Measurements from ENCODE around the gene POLE3.
A peak's percentile ranks its signal among the peaks of the same experiment; 100 is the strongest.
"Not testable (repeated sequence)": the region's sequence is repeated elsewhere in the genome, so short reads cannot be mapped to it uniquely, and the experiment has no call there.

Gene POLE3

DNA sequence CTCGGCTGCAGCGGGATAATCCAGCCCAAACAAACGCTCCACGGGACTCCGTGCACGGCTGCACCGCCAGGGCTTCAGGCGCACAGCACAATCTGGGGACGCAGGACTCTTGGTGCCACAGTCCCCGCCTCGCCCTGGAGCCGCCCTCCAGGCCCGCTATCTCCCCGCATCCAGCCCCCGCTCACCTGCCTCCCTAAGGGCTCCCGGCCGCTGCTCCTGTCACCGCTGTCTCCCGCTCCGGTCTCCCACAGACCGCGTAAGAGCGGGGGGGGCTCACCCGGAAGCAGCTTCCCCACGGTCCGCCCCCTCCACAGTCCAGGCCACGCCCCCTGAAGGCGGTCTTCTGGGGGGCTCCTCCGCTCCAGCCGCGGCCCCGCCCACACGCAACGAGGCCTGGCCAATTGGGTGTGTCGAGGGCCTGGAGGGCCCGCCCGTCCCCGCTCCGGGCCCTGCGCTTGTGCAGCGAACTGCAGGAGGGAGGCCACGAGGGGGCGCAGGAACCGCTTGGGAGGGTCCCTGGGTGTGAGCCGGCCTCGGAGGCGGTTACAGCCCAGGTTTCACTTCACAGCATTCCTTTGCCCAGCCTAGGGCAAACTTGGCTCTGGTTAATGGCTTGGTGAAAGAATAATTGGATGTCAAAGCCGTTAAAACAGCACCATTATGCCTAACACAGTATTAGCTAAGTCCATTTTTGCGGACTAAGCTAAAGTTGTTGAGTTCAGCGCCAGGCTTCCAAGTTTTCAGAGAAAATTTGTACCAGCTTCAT is 9.3 kb downstream of the POLE3 start, which contains the start of gene ALAD:
TSS of gene ALAD (minus strand) at position 258 of the 766 bp plus-strand sequence. CDS start 7,725 bp downstream, outside the sequence.
- peak; percentile 99 for DNase-seq

DNA sequence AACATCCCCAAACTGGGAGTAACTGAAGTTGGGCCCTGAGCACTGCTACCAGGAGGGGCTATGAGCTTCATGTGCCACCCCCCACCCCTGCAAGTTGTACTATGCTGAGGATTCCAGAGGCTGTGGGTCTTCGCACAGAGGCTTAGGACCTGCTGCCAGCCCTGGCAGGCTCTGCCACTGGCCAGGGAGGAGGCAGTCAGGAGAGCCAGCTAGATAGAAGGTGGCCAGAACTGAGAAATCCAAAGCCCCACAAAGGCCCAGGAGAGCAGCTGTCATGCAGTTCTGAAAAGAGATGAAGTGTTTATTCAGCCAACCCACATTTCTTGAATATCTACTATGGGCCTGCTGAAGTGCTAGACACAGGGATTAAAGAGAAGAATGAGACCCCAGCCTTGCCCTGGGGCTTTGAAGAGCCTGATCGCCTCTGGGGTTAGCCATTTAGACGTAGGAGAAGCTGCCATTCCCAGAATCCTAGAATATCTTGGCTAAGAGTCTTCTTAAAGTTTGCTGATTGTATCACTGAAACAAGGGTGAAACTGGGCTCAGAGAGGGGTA is 10.8 kb downstream of the POLE3 start:
- DNase-seq: no peak

DNA sequence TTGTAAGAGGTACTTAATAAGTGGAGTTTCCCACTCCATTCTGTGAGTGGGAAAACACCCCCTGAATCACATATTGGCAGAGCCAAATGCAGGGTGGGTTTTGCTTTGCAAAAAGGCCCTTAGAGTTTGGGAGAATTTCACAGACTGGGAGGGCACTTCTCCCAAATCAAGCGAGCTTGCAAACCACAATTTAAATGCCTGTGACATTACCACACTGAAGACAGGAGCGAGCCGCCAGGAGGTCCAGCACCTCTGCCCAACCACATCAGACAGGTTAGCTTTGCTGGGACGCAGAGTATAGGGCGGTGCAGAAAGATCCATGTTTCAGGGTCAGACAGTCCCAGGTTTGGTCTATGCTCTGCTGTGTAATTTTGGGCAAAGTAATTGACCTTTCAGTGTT is 11.7 kb downstream of the POLE3 start:
- DNase-seq: no peak

GRCh38 chr9:113397203-113397631 is 13.3 kb downstream of the POLE3 start:
- no peak for DNase-seq

GRCh38 chr9:113395000-113395861 is 15.2 kb downstream of the POLE3 start:
- DNase-seq: no peak

- no peak for DNase-seq
These were observed 17.2 kb downstream of the POLE3 start for GRCh38 chr9:113393281-113393680.

DNA sequence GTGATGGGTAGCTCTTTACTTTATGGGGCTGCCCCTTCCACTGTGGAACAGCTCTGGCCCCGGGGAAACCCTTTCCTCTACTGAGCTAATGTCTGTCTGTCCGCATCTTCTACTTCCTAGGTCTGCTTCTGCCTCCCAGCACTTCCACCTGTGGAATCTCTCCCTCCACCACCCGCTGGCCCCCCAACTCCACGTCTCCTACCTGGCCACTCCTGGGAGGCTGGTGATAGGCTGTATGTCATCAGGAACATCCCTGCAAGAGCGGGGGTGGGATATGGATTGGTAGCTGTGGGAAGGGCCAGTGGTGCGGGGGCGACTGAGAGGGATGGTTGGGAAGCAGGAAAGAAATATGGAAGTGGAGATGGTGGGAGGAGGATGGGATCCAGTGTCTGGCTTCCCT is 18.6 kb downstream of the POLE3 start:
- no peak for DNase-seq

DNA sequence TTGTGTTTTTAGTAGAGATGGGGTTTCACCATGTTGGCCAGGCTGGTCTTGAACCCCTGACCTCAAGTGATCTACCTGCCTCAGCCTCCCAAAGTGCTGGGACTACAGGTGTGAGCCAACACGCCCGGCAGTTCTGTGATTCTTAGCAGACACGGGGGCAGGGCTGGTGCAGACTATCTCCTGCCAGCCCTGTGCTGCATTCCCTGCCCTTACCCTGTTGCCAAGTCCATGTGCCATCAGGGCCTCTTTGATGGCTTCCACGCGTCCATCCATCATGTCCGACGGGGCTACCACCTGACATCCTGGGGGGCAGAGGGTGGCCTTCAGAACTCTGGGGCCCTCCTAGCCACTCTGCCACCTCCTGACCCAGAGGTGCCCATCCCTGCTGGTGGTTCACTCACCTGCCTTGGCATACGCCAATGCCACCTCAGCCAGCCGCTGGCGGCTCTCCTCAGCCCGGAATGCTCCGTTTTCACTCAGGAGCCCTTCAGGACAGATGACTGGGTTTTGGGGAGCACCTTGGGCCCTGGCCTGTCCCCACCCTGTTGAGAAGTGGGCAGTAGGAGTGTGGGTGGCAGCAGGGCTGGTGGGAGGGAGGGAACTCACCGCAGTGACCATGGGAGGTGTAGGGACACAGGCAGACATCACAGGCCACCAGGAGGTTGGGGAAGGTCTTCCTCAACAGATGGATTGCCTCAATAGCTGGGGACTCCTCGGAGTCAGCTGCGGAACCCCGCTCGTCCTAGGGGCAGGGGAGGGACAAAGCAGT is 20.1 kb downstream of the POLE3 start:
- no peak for DNase-seq

DNA sequence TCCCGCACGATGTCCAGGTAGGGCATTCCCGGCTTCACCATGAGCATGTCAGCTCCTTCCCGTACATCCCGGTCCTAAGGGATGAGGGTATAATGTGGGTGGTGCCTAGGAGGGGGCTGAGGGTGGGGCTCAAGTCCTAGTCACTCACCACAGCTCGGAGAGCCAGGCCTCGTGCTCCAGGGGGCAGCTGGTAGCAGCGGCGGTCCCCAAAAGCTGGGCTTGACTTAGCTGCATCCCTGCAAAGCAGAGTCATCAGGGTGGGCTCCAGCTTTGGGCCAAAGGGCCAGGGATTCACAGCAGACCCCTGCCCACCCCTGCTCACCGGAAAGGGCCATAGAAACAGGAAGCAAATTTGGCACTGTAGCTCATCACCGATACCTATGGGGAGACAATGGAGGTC is 21.0 kb downstream of the POLE3 start:
- DNase-seq: no peak

DNA sequence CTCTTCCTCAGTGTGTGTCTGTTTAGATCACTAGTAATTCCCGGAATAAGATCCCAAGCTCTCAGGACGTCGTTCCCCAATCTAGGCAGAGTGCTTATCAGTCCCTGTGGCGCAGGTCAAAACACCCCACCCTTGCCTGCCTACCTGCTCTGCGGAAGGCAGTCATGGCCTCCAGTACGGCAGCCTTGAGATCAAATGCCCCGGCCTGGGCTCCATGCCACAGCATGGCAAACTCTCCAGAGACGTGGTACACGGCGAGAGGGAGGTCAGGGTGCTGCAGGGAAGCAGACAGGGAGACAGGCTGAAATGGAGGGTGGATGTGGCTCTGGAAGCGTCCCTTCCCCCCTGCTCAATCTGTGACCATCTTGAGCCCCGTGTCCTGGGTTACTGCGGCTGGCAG is 21.6 kb downstream of the POLE3 start:
- DNase-seq: no peak

- DNase-seq: no peak
These were observed 22.8 kb downstream of the POLE3 start for GRCh38 chr9:113387560-113388230.

DNA sequence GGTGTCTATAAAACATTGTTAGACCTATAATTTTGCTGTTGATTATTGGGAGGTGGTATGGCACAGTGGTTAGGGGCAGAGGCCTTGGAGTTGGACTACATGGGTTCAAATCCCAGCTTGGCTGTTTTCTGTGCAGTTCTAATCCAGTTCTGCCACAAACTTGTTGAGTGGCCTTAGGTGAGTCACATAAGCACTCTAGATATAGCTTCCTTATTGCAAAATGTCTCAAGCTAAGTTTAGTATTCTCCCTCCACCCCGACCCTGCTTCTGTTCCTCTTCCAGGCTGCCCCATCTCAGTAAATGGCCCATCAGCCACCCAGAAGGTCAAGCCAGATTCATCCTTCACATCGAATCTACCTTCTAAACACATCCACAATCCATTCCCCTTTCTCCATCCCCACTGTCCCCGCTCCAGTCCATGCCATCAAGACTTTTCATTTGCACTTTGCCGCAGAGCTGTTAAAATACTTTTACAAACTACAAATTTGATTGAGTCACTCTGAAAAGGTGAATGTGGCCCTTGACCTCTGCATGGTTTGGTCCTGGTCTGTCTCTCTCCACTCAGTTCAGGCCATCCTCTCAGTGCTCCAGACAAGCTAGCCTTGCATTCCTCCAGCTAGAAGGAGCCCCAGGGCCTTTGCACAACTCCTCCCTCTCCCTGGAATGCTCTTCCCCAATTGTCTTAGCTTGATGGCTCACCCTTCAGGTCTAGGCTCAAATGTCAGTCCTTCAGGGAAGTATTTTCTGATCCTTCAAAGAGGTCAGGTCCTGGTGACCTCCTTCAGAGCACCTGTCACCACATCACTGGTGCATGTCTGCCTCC is 23.7 kb downstream of the POLE3 start:
- no peak for DNase-seq

GRCh38 chr9:113381909-113382411 is 28.5 kb downstream of the POLE3 start:
- no peak for DNase-seq

DNA sequence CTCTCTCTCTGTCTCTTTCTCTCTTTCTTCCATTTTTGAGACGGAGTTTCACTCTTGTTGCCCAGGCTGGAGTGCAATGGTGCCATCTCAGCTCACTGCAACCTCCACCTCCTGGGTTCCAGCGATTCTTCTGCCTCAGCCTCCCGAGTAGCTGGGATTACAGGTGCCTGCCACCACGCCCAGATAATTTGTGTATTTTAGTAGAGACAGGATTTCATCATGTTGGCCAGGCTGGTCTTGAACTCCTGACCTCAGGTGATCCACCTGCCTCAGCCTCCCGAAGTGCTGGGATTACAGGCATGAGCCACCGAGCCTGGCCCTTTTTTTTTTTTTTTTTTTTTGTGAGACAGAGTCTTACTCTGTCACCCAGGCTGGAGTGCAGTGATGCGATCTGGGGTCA is 29.0 kb downstream of the POLE3 start:
- not testable (repeated sequence) for DNase-seq

DNA sequence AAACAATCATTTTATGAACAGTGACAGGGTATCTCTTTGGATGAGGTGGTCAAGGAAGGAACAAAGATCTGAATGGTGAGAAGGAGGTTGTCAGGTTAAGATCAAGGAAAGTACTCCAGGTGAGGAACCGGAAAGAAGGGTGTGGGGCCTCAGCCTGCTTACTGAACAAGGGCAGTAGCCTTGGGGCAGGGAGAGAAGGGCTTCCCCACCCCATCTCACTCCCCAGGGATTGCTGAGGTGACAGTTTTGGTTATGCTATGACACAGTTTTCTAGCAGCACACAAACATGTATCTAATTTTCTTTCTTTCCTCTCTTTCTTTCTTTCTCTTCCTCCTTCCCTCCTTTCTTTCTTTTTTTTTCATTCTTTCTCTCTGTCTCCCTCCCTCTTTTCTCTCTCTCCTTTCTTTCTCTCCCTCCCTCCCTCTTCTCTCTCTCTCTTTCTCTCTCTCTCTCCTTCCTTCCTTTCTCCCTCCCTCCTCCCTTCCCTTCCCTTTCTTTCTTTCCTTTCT is 29.6 kb downstream of the POLE3 start:
- no peak for DNase-seq

DNA sequence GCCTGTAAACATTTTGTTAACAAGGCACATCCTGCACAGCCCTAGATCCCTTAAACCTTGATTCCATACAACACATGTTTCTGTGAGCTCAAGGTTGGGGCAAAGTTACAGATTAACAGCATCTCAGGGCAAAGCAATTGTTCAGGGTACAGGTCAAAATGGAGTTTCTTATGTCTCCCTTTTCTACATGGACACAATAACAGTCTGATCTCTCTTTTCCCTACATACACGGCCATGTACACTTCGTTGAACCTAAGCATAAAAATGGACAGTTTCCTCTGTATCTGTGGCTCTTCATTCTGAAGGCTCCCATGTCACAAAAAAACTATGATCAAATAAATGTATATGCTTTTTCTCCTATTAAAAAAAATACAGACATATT is 30.7 kb downstream of the POLE3 start:
- DNase-seq: not testable (repeated sequence)

GRCh38 chr9:113379094-113379828 is 31.2 kb downstream of the POLE3 start:
- not testable (repeated sequence) for DNase-seq

GRCh38 chr9:113376634-113377567 is 33.6 kb downstream of the POLE3 start, which contains the start of gene HDHD3:
HDHD3 (minus strand) TSS chr9:113376986; CDS start chr9:113374354, 2,632 bp downstream.
- DNase-seq: peak; percentile 66

Measured in activated T-cell treated with anti-CD3 and anti-CD28 coated beads for 4 hours (primary cell).